H9 (cell line): ENCODE data around the gene ITPRID2. TPM values are rescaled to one million over a fixed set of nuclear protein-coding genes. Genes with fewer than 3 reads are reported as not detected.

Experiments
- DNase-seq: peaks from one replicate; pipeline ENCODE4 v3.0.0-alpha.2; 2017
- H2AFZ ChIP-seq: one replicate; pipeline ENCODE4 v1.6.1; 2013; ENCODE audit warnings: mild to moderate bottlenecking, low read length, control low read depth, moderate library complexity
- H2AK5ac ChIP-seq: 2 replicates; pipeline ENCODE4 v1.6.1; 2013; ENCODE audit warnings: low read length, control low read depth, mixed read lengths; ENCODE audit not compliant: insufficient read length
- H2BK120ac ChIP-seq: one replicate; pipeline ENCODE4 v1.6.1; 2013; ENCODE audit warnings: low read depth, mild to moderate bottlenecking, low read length, control low read depth, inconsistent platforms; ENCODE audit not compliant: poor library complexity, severe bottlenecking
- H2BK12ac ChIP-seq: 2 replicates; pipeline ENCODE4 v1.6.1; 2013; ENCODE audit warnings: low read length, control low read depth, mixed read lengths, low read depth; ENCODE audit not compliant: insufficient read length
- H2BK15ac ChIP-seq: 2 replicates; pipeline ENCODE4 v1.6.1; 2013; ENCODE audit warnings: low read depth, low read length, control low read depth
- H2BK20ac ChIP-seq: one replicate; pipeline ENCODE4 v1.6.1; 2013; ENCODE audit warnings: low read depth, mild to moderate bottlenecking, low read length, control low read depth, inconsistent platforms; ENCODE audit not compliant: poor library complexity, severe bottlenecking
- H2BK5ac ChIP-seq: 2 replicates; pipeline ENCODE4 v1.6.1; 2013; ENCODE audit warnings: low read length, control low read depth, mixed read lengths; ENCODE audit not compliant: insufficient read length
- H3K14ac ChIP-seq: 2 replicates; pipeline ENCODE4 v1.6.1; 2013; ENCODE audit warnings: low read length, control low read depth; ENCODE audit not compliant: insufficient read depth
- H3K18ac ChIP-seq: 2 replicates; pipeline ENCODE4 v1.6.1; 2013; ENCODE audit warnings: low read depth, mild to moderate bottlenecking, mixed read lengths, low read length, control low read depth; ENCODE audit not compliant: insufficient read length
- H3K23ac ChIP-seq: 2 replicates; pipeline ENCODE4 v1.6.1; 2013; ENCODE audit warnings: low read length, control low read depth, mixed read lengths, low read depth; ENCODE audit not compliant: insufficient read length
- H3K23me2 ChIP-seq: 2 replicates; pipeline ENCODE4 v1.6.1; 2013; ENCODE audit warnings: low read depth, mild to moderate bottlenecking, mixed read lengths, low read length, control low read depth; ENCODE audit not compliant: insufficient read length, poor library complexity, severe bottlenecking
- H3K27ac ChIP-seq: 2 replicates; pipeline ENCODE4 v1.5.1; 2013; ENCODE audit warnings: low read length, control low read depth, mixed read lengths, low read depth; ENCODE audit not compliant: insufficient read length
- H3K27me3 ChIP-seq: 2 replicates; pipeline ENCODE4 v1.6.1; 2013; ENCODE audit warnings: low read length, control low read depth, inconsistent platforms; ENCODE audit not compliant: insufficient read depth
- H3K4ac ChIP-seq: 2 replicates; pipeline ENCODE4 v1.6.1; 2013; ENCODE audit warnings: low read depth, mild to moderate bottlenecking, control low read depth, inconsistent platforms, low read length, moderate library complexity
- H3K4me1 ChIP-seq: 2 replicates; pipeline ENCODE4 v1.6.1; 2013; ENCODE audit warnings: low read length, control low read depth, inconsistent platforms; ENCODE audit not compliant: insufficient read depth
- H3K4me2 ChIP-seq: 2 replicates; pipeline ENCODE4 v1.6.1; 2013; ENCODE audit warnings: low read length, control low read depth, mixed read lengths; ENCODE audit not compliant: insufficient read length, insufficient read depth
- H3K56ac ChIP-seq: 2 replicates; pipeline ENCODE4 v1.6.1; 2013; ENCODE audit warnings: low read depth, mild to moderate bottlenecking, mixed read lengths, low read length, control low read depth; ENCODE audit not compliant: insufficient read length
- H3K79me1 ChIP-seq: 2 replicates; pipeline ENCODE4 v1.6.1; 2013; ENCODE audit warnings: low read depth, mild to moderate bottlenecking, moderate library complexity, low read length, control low read depth, inconsistent platforms; ENCODE audit not compliant: insufficient read depth, poor library complexity, severe bottlenecking
- H3K79me2 ChIP-seq: 2 replicates; pipeline ENCODE4 v1.6.1; 2013; ENCODE audit warnings: low read length, control low read depth, inconsistent platforms; ENCODE audit not compliant: insufficient read depth
- H3K9ac ChIP-seq: 2 replicates; pipeline ENCODE4 v1.6.1; 2013; ENCODE audit warnings: low read length, control low read depth, mixed read lengths; ENCODE audit not compliant: insufficient read length; ENCODE audit errors: extremely low read depth
- H3K9me3 ChIP-seq: one replicate; pipeline ENCODE4 v1.6.1; 2013; ENCODE audit warnings: low read depth, low read length, inconsistent platforms; ENCODE audit not compliant: control insufficient read depth
- H3T11ph ChIP-seq: one replicate; pipeline ENCODE4 v1.6.1; 2013; ENCODE audit warnings: mild to moderate bottlenecking, low read length, control low read depth, inconsistent platforms
- H4K20me1 ChIP-seq: one replicate; pipeline ENCODE4 v1.6.1; 2013; ENCODE audit not compliant: control insufficient read depth, insufficient read length, insufficient read depth
- H4K5ac ChIP-seq: 2 replicates; pipeline ENCODE4 v1.6.1; 2013; ENCODE audit warnings: low read depth, mild to moderate bottlenecking, mixed read lengths, low read length, control low read depth; ENCODE audit not compliant: insufficient read length
- H4K8ac ChIP-seq: replicated peaks from 2 replicates; pipeline ENCODE4 v1.6.1; 2013; ENCODE audit warnings: low read length, control low read depth, mixed read lengths, low read depth; ENCODE audit not compliant: insufficient read length
- H4K91ac ChIP-seq: 2 replicates; pipeline ENCODE4 v1.6.1; 2013; ENCODE audit warnings: low read depth, mild to moderate bottlenecking, moderate library complexity, mixed read lengths, low read length, control low read depth; ENCODE audit not compliant: insufficient read length
- H3K27ac Mint-ChIP-seq, 3 experiments: 2 replicates in 2 of 3; 3 replicates in 1 of 3; pipeline ENCODE4 v1.8.0; 2020 to 2021; ENCODE audit warnings: mixed read lengths in 3 of 3, mild to moderate bottlenecking in 1 of 3, moderate library complexity in 1 of 3
- H3K27me3 Mint-ChIP-seq: 2 replicates; pipeline ENCODE4 v1.8.0; 2021; ENCODE audit warnings: low read depth, mild to moderate bottlenecking, moderate library complexity, mixed read lengths
- H3K36me3 Mint-ChIP-seq, 3 experiments: 2 replicates in 2 of 3; 3 replicates in 1 of 3; pipeline ENCODE4 v1.8.0; 2020 to 2021; ENCODE audit warnings: low read depth in 3 of 3, mixed read lengths in 3 of 3; ENCODE audit not compliant: insufficient read depth in 1 of 3
- H3K4me1 Mint-ChIP-seq, 2 experiments: 2 replicates each; pipeline ENCODE4 v1.8.0; 2020; ENCODE audit warnings: mixed read lengths in 2 of 2
- H3K4me3 Mint-ChIP-seq, 2 experiments: 2 replicates in 1 of 2; 3 replicates in 1 of 2; pipeline ENCODE4 v1.8.0; 2020 to 2021; ENCODE audit warnings: mild to moderate bottlenecking in 2 of 2, mixed read lengths in 2 of 2, moderate library complexity in 1 of 2
- H3K9me3 Mint-ChIP-seq, 2 experiments: 2 replicates in 1 of 2; 3 replicates in 1 of 2; pipeline ENCODE4 v1.8.0; 2020; ENCODE audit warnings: mild to moderate bottlenecking in 2 of 2, mixed read lengths in 2 of 2, moderate library complexity in 1 of 2
- WGBS: extraction: QIAGEN DNeasy Blood & Tissue Kit; methylation state at CpG from one replicate; pipeline ENCODE4 v1.1.7; 2013; ENCODE audit warnings: missing lambda C conversion rate, low lambda C conversion rate, mixed read lengths; ENCODE audit not compliant: insufficient read length; ENCODE audit errors: extremely low coverage; 5-methylcytosine and 5-hydroxymethylcytosine counted together
- total RNA-seq: library from RNA; stranded (reverse); gene quantifications from 2 replicates; pipeline ENCODE4 v1.2.1, GENCODE V29; 2021
- TF ChIP-seq, protein P1 (sequence below): fragments of 200-600 bp; sonication (generic); conservative IDR thresholded peaks from 3 replicates; pipeline ENCODE4 v1.8.0; 2021; ENCODE audit warnings: antibody characterized with exemption, mild to moderate bottlenecking

The ITPRID2 gene
- total RNA-seq, 1 experiment from 2014 or later, result 12.0 TPM

DNA sequence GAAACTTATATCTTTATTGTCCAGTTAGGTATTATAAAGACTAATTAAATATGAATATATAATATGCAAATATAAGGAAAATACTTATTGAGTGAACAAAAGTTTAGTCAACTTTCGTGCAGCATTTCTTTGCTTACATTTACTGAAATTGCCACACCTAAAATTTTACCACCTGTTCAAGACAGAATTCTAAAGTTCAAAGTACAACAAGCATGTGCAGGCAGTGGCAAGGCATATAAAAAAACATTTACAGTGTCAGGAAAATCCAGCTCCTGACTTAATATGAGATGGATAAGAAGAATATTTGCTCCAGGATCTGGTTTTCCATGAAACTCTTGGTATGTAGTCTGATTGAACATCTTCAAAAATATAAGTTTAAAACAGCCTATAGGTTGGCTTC lies 4.8 kb downstream of the ITPRID2 start:
- Histone ChIP-seq H3K27me3 (no peaks in the 10 kb centered on the region), H3K79me2 (no peaks in the 10 kb centered on the region), H4K91ac (no peak overlapping the region), H3T11ph (no peak overlapping the region), H3K4me1 (no peaks in the 10 kb centered on the region), H3K18ac (no peak overlapping the region), H2AK5ac (no peak overlapping the region), H3K9me3 (no peaks in the 10 kb centered on the region), H2AFZ (no peak overlapping the region), H2BK15ac (no peak overlapping the region), H2BK12ac (no peak overlapping the region), H2BK120ac (no peak overlapping the region), H3K23me2 (no peaks in the 10 kb centered on the region), H2BK20ac (no peak overlapping the region), H4K20me1 (no peaks in the 10 kb centered on the region), H3K9ac (no peak overlapping the region), H3K79me1 (no peaks in the 10 kb centered on the region), H2BK5ac (no peak overlapping the region), H4K5ac (no peak overlapping the region), H3K4ac (no peak overlapping the region), H3K14ac (no peak overlapping the region), H3K23ac (no peak overlapping the region), H4K8ac (no peak overlapping the region), H3K27ac (no peak overlapping the region), H3K56ac (no peak overlapping the region), H3K4me2 (no peak overlapping the region)
- TF ChIP-seq, protein P1, sequence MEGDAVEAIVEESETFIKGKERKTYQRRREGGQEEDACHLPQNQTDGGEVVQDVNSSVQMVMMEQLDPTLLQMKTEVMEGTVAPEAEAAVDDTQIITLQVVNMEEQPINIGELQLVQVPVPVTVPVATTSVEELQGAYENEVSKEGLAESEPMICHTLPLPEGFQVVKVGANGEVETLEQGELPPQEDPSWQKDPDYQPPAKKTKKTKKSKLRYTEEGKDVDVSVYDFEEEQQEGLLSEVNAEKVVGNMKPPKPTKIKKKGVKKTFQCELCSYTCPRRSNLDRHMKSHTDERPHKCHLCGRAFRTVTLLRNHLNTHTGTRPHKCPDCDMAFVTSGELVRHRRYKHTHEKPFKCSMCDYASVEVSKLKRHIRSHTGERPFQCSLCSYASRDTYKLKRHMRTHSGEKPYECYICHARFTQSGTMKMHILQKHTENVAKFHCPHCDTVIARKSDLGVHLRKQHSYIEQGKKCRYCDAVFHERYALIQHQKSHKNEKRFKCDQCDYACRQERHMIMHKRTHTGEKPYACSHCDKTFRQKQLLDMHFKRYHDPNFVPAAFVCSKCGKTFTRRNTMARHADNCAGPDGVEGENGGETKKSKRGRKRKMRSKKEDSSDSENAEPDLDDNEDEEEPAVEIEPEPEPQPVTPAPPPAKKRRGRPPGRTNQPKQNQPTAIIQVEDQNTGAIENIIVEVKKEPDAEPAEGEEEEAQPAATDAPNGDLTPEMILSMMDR, result no peak
- Mint-ChIP-seq H3K4me1 (peaks cover 9% of the 10 kb centered on the region in 2 experiments), H3K9me3 (no peaks in the 10 kb centered on the region; a peak in 1 of 5 replicates), H3K27me3 (peaks cover 7% of the 10 kb centered on the region), H3K36me3 (peaks cover 2 to 11% (median 8%) of the 10 kb centered on the region in 3 experiments; a peak in 4 of 7 replicates), H3K4me3 (no peak overlapping the region), H3K27ac (no peak overlapping the region)
- no peak for DNase-seq
- no CpG with 5 or more reads among the region's 1 CpG for WGBS
